HepG2 (cell line): ENCODE results near the gene CD151. TPM values are rescaled to one million over a fixed set of nuclear protein-coding genes. Genes with fewer than 3 reads are reported as not detected.

Experiments
- CCAR2 ChIP-seq: fragments of 200-400 bp; formaldehyde crosslinking; optimal IDR thresholded peaks from 2 replicates; pipeline ENCODE3; 2018; ENCODE audit warnings: low read depth, mild to moderate bottlenecking, low read length, moderate library complexity
- HCFC1 ChIP-seq: fragments of 150-350 bp; IDR thresholded peaks from 2 replicates; pipeline ENCODE4 v1.6.1; 2014; ENCODE audit warnings: low read depth, low read length
- HIVEP1 ChIP-seq: sonication (generic); formaldehyde crosslinking; IDR thresholded peaks from 2 replicates; pipeline ENCODE4 v1.4.0; 2020; ENCODE audit warnings: mild to moderate bottlenecking, missing genetic modification reagents
- HOXD1 ChIP-seq: sonication (generic); formaldehyde crosslinking; IDR thresholded peaks from 2 replicates; pipeline ENCODE4 v1.5.0; 2020; ENCODE audit warnings: missing genetic modification reagents
- IRF2 ChIP-seq: IDR thresholded peaks from 2 replicates; pipeline ENCODE4 v1.6.1; 2018; ENCODE audit warnings: missing genetic modification reagents, missing compliant biosample characterization
- MTA1 ChIP-seq: sonication (generic); formaldehyde crosslinking; IDR thresholded peaks from 2 replicates; pipeline ENCODE4 v1.4.0; 2020; ENCODE audit warnings: missing genetic modification reagents, mild to moderate bottlenecking, borderline replicate concordance
- POGZ ChIP-seq: sonication (generic); formaldehyde crosslinking; IDR thresholded peaks from 2 replicates; pipeline ENCODE4 v1.4.0; 2020; ENCODE audit warnings: mild to moderate bottlenecking, missing genetic modification reagents
- REL ChIP-seq: sonication (generic); formaldehyde crosslinking; conservative IDR thresholded peaks from 2 replicates; pipeline ENCODE4 v1.8.0; 2022; ENCODE audit warnings: mild to moderate bottlenecking, missing genetic modification reagents, moderate library complexity
- SOX6 ChIP-seq, 2 experiments: fragments of 450-650 bp in 1 of 2; sonication (generic) in 1 of 2; formaldehyde crosslinking in 1 of 2; IDR thresholded peaks; 2 replicates each; pipeline versions ENCODE4 v1.4.0 to v1.6.1; 2017 to 2020; ENCODE audit warnings: antibody characterized with exemption in 1 of 2, mild to moderate bottlenecking in 1 of 2, missing genetic modification reagents in 1 of 2
- ZBED4 ChIP-seq: sonication (generic); formaldehyde crosslinking; IDR thresholded peaks from 2 replicates; pipeline ENCODE4 v1.4.0; 2020; ENCODE audit warnings: missing genetic modification reagents, borderline replicate concordance
- ZNF562 ChIP-seq: sonication (generic); formaldehyde crosslinking; IDR thresholded peaks from 2 replicates; pipeline ENCODE4 v1.8.0; 2022; ENCODE audit warnings: missing genetic modification reagents, borderline replicate concordance
- ZSCAN12 ChIP-seq: sonication (generic); formaldehyde crosslinking; IDR thresholded peaks from 2 replicates; pipeline ENCODE4 v1.9.0; 2021; ENCODE audit warnings: mild to moderate bottlenecking, missing genetic modification reagents
- polyA plus RNA-seq, 8 experiments: library from polyadenylated mRNA; depleted of rRNA in 3 of 8; stranded (reverse) in 7 of 8; unstranded in 1 of 8; fragments of >200 nt; fragmentation: Illumina TruSeq in 4 of 8; extraction: Trizol in 4 of 8; gene quantifications; 2 replicates each; pipeline versions ENCODE4 v1.2.1 to v1.2.3, GENCODE V29; 2011 to 2016; ENCODE audit warnings: low read depth in 4 of 8, missing spikeins in 1 of 8, mixed read lengths in 1 of 8; ENCODE audit not compliant: insufficient read depth in 1 of 8
- total RNA-seq, 5 experiments: library from RNA; depleted of rRNA; stranded (reverse); fragments of >200 nt; fragmentation: Illumina TruSeq; extraction: Trizol; gene quantifications; 2 replicates each; pipeline ENCODE4 v1.2.3, GENCODE V29; 2016; ENCODE audit warnings: low read depth in 1 of 5
- TF ChIP-seq, protein P1 (sequence below): sonication (generic); formaldehyde crosslinking; IDR thresholded peaks from 2 replicates; pipeline ENCODE4 v1.9.0; 2021; ENCODE audit warnings: missing genetic modification reagents, mild to moderate bottlenecking, borderline replicate concordance
- TF ChIP-seq, protein P2 (sequence below): sonication (generic); formaldehyde crosslinking; IDR thresholded peaks from 2 replicates; pipeline ENCODE4 v1.5.0; 2020; ENCODE audit warnings: missing genetic modification reagents

Gene CD151
- total and polyA plus RNA-seq, 2 of the 13 experiments (the other 11 are each of a cell fraction or from before 2014, with no cell fraction given), result 125 to 197 TPM

GRCh38 chr11:809287-810039 lies 23.3 kb upstream of the CD151 start, which contains the start of gene RPLP2 (continued):
- TF ChIP-seq HCFC1 (peak; percentile 81), MTA1 (CRISPR knock-in tag) (0 out of 2 replicates have a peak, but pooled peaks have one; percentile 65), HIVEP1 (CRISPR knock-in tag) (peak; percentile 93), CCAR2 (no peak), SOX6 (IDR thresholded peaks at IDR 0.05) (no peak), SOX6 (CRISPR knock-in tag; IDR thresholded peaks at IDR 0.05) (peak; percentile 73), ZSCAN12 (CRISPR knock-in tag) (no peak), ZNF562 (CRISPR knock-in tag) (no peak), HOXD1 (CRISPR knock-in tag) (peak; percentile 1; the same call in 1 of the 2 replicates), ZBED4 (CRISPR knock-in tag) (no peak), IRF2 (CRISPR knock-in tag) (peak; percentile 96), REL (CRISPR knock-in tag) (peak; percentile 26; the same call in 1 of the 2 replicates), POGZ (CRISPR knock-in tag) (peak; percentile 19)
- TF ChIP-seq, protein P1, sequence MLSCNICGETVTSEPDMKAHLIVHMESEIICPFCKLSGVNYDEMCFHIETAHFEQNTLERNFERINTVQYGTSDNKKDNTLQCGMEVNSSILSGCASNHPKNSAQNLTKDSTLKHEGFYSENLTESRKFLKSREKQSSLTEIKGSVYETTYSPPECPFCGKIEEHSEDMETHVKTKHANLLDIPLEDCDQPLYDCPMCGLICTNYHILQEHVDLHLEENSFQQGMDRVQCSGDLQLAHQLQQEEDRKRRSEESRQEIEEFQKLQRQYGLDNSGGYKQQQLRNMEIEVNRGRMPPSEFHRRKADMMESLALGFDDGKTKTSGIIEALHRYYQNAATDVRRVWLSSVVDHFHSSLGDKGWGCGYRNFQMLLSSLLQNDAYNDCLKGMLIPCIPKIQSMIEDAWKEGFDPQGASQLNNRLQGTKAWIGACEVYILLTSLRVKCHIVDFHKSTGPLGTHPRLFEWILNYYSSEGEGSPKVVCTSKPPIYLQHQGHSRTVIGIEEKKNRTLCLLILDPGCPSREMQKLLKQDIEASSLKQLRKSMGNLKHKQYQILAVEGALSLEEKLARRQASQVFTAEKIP (CRISPR knock-in tag), result no peak
- TF ChIP-seq, protein P2, sequence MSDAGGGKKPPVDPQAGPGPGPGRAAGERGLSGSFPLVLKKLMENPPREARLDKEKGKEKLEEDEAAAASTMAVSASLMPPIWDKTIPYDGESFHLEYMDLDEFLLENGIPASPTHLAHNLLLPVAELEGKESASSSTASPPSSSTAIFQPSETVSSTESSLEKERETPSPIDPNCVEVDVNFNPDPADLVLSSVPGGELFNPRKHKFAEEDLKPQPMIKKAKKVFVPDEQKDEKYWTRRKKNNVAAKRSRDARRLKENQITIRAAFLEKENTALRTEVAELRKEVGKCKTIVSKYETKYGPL (CRISPR knock-in tag), result no peak
